NCI-H345 treated with DMSO at 0.1 percent for 48 hours (cell line): ENCODE results near the gene PSMD4.
A peak's percentile ranks its signal among the peaks of the same experiment; 100 is the strongest.
"Not testable (repeated sequence)": the region's sequence is repeated elsewhere in the genome, so short reads cannot be mapped to it uniquely, and the experiment has no call there.

Source experiments
- DNase-seq: peaks from one replicate; lab custom pipeline; 2025; ENCODE audit not compliant: unreplicated experiment; lab: John Stamatoyannopoulos, UW

The PSMD4 gene

GRCh38 chr1:151254217-151255213 lies at the start of gene PSMD4:
Gene PSMD4, plus strand, starts transcription at chr1:151254734. Its CDS starts 49 bp downstream, at chr1:151254783.
- DNase-seq = peak; percentile 100

- not testable (repeated sequence) for DNase-seq
Observed at GRCh38 chr1:151205381-151205965, 49.1 kb upstream of the PSMD4 start.

- no peak for DNase-seq
Observed at GRCh38 chr1:151210830-151211229, 43.7 kb upstream of the PSMD4 start.

GRCh38 chr1:151211972-151212705 lies 42.4 kb upstream of the PSMD4 start:
- DNase-seq = no peak

- DNase-seq = no peak
Observed at GRCh38 chr1:151213560-151213959, 41.0 kb upstream of the PSMD4 start.

- DNase-seq = no peak
Observed at GRCh38 chr1:151221616-151222015, 32.9 kb upstream of the PSMD4 start.

GRCh38 chr1:151222130-151222529 lies 32.4 kb upstream of the PSMD4 start:
- no peak for DNase-seq

GRCh38 chr1:151235235-151235634 lies 19.3 kb upstream of the PSMD4 start:
- DNase-seq = no peak

GRCh38 chr1:151237678-151238466 lies 16.7 kb upstream of the PSMD4 start:
- DNase-seq = no peak

GRCh38 chr1:151238467-151238739 lies 16.1 kb upstream of the PSMD4 start:
- no peak for DNase-seq

- no peak for DNase-seq
Observed at GRCh38 chr1:151242442-151242841, 12.1 kb upstream of the PSMD4 start.

GRCh38 chr1:151243683-151244216 lies 10.8 kb upstream of the PSMD4 start:
- no peak for DNase-seq

- DNase-seq = no peak
Observed at GRCh38 chr1:151246786-151247185, 7.7 kb upstream of the PSMD4 start.

GRCh38 chr1:151251656-151252470 lies 2.7 kb upstream of the PSMD4 start:
- peak; percentile 96 for DNase-seq

GRCh38 chr1:151255381-151255780 lies 847 bp downstream of the PSMD4 start:
- no peak for DNase-seq

- DNase-seq = no peak
Observed at GRCh38 chr1:151259351-151259750, 4.8 kb downstream of the PSMD4 start.

GRCh38 chr1:151265446-151266236 lies 11.1 kb downstream of the PSMD4 start:
- DNase-seq = no peak

GRCh38 chr1:151266315-151266714 lies 11.8 kb downstream of the PSMD4 start:
- no peak for DNase-seq

- no peak for DNase-seq
Observed at GRCh38 chr1:151266821-151267220, 12.3 kb downstream of the PSMD4 start.
